ENCODE data around the gene CCL4L2. TPM values are rescaled to one million over a fixed set of nuclear protein-coding genes. Genes with fewer than 3 reads are reported as not detected.
"Not testable (repeated sequence)": the region's sequence is repeated elsewhere in the genome, so short reads cannot be mapped to it uniquely, and the experiment has no call there.

The CCL4L2 gene
- total RNA-seq, 1 experiment from 2014 or later = not detected

DNA sequence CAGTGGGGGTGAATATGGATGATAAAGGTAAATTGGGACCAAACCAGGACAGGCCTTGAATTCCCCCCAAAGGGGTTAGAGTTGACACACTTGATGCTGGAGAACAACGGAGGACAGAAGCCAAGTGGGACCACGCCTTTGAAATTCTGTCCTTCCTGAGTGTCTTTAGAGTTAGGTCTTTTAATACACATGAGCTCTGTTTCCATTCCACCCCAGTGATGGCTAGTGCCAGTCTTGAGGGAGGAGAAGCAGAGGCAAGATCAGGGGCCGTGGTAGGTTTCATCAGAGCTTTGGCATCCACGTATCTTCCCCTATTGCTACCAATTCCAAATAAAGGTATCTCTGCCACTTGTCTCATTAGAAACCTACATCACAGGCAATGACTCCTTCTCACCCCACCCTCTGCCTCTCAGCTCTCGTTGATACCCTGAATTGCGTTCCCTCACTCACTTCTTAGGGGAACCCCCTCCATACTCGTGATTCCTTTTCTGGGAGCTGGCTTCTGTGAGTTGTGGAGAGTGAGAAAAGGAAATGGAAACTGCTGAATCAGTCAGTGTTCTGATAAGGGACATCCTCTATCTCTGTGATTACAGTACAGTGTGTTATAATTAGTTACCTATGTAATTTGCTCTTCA is 11.9 kb upstream of the CCL4L2 start:
- no peak for TF ChIP-seq HMGA2 (CRISPR knock-in tag; IDR thresholded peaks at IDR 0.05)
- TF ChIP-seq, protein P1, sequence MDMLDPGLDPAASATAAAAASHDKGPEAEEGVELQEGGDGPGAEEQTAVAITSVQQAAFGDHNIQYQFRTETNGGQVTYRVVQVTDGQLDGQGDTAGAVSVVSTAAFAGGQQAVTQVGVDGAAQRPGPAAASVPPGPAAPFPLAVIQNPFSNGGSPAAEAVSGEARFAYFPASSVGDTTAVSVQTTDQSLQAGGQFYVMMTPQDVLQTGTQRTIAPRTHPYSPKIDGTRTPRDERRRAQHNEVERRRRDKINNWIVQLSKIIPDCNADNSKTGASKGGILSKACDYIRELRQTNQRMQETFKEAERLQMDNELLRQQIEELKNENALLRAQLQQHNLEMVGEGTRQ (CRISPR knock-in tag; IDR thresholded peaks at IDR 0.05) = no peak
- no peak for TF ChIP-seq NR3C1 (CRISPR knock-in tag; conservative IDR thresholded peaks at IDR 0.05; ENCODE audit: low read depth)
- TF ChIP-seq, protein P2, sequence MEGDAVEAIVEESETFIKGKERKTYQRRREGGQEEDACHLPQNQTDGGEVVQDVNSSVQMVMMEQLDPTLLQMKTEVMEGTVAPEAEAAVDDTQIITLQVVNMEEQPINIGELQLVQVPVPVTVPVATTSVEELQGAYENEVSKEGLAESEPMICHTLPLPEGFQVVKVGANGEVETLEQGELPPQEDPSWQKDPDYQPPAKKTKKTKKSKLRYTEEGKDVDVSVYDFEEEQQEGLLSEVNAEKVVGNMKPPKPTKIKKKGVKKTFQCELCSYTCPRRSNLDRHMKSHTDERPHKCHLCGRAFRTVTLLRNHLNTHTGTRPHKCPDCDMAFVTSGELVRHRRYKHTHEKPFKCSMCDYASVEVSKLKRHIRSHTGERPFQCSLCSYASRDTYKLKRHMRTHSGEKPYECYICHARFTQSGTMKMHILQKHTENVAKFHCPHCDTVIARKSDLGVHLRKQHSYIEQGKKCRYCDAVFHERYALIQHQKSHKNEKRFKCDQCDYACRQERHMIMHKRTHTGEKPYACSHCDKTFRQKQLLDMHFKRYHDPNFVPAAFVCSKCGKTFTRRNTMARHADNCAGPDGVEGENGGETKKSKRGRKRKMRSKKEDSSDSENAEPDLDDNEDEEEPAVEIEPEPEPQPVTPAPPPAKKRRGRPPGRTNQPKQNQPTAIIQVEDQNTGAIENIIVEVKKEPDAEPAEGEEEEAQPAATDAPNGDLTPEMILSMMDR (IDR thresholded peaks at IDR 0.05) = no peak
- TF ChIP-seq, protein P3, sequence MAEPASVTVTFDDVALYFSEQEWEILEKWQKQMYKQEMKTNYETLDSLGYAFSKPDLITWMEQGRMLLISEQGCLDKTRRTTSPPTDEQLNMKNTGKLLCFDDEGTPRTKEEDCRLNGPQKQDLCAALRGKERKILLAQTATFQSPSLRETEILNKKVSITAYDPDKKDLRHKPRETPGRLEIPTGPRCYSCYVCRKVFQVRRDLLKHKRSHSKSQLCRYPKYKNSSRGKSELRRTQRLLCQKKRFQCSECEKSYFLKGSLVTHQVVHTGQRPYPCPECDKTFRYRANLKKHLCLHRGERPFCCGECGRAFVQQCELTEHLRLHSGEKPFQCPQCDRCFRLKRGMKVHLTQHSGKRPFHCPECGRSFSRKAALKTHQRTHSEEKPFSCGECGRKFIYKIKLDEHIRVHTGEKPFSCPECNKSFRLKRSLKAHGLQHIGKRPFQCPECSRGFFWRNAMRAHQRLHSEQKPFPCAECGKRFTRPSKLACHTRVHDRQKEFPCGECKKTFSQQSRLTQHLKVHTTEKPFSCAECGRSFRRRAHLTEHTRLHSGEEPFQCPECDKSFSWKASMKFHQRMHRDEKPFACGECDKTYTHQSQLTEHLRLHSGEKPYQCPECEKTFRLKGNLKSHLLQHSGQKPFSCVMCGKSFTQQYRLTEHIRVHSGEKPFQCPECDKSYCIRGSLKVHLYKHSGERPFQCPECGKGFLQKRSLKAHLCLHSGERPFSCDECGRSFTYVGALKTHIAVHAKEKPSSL (CRISPR knock-in tag; conservative IDR thresholded peaks at IDR 0.05) = no peak
- TF ChIP-seq ESRRA (CRISPR knock-in tag; IDR thresholded peaks at IDR 0.05; ENCODE audit: borderline replicate concordance) = no peak
- TF ChIP-seq, protein P4, sequence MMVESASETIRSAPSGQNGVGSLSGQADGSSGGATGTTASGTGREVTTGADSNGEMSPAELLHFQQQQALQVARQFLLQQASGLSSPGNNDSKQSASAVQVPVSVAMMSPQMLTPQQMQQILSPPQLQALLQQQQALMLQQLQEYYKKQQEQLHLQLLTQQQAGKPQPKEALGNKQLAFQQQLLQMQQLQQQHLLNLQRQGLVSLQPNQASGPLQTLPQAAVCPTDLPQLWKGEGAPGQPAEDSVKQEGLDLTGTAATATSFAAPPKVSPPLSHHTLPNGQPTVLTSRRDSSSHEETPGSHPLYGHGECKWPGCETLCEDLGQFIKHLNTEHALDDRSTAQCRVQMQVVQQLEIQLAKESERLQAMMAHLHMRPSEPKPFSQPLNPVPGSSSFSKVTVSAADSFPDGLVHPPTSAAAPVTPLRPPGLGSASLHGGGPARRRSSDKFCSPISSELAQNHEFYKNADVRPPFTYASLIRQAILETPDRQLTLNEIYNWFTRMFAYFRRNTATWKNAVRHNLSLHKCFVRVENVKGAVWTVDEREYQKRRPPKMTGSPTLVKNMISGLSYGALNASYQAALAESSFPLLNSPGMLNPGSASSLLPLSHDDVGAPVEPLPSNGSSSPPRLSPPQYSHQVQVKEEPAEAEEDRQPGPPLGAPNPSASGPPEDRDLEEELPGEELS (CRISPR knock-in tag; IDR thresholded peaks at IDR 0.05) = no peak
- TF ChIP-seq NR2C2 (CRISPR knock-in tag; IDR thresholded peaks at IDR 0.05) = no peak
- TF ChIP-seq, protein P5, sequence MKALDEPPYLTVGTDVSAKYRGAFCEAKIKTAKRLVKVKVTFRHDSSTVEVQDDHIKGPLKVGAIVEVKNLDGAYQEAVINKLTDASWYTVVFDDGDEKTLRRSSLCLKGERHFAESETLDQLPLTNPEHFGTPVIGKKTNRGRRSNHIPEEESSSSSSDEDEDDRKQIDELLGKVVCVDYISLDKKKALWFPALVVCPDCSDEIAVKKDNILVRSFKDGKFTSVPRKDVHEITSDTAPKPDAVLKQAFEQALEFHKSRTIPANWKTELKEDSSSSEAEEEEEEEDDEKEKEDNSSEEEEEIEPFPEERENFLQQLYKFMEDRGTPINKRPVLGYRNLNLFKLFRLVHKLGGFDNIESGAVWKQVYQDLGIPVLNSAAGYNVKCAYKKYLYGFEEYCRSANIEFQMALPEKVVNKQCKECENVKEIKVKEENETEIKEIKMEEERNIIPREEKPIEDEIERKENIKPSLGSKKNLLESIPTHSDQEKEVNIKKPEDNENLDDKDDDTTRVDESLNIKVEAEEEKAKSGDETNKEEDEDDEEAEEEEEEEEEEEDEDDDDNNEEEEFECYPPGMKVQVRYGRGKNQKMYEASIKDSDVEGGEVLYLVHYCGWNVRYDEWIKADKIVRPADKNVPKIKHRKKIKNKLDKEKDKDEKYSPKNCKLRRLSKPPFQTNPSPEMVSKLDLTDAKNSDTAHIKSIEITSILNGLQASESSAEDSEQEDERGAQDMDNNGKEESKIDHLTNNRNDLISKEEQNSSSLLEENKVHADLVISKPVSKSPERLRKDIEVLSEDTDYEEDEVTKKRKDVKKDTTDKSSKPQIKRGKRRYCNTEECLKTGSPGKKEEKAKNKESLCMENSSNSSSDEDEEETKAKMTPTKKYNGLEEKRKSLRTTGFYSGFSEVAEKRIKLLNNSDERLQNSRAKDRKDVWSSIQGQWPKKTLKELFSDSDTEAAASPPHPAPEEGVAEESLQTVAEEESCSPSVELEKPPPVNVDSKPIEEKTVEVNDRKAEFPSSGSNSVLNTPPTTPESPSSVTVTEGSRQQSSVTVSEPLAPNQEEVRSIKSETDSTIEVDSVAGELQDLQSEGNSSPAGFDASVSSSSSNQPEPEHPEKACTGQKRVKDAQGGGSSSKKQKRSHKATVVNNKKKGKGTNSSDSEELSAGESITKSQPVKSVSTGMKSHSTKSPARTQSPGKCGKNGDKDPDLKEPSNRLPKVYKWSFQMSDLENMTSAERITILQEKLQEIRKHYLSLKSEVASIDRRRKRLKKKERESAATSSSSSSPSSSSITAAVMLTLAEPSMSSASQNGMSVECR (CRISPR knock-in tag; IDR thresholded peaks at IDR 0.05; ENCODE audit: borderline replicate concordance) = no peak
- TF ChIP-seq GTF2I (CRISPR knock-in tag; conservative IDR thresholded peaks at IDR 0.05) = no peak
- TF ChIP-seq KAT7 (CRISPR knock-in tag; IDR thresholded peaks at IDR 0.05; ENCODE audit: borderline replicate concordance) = no peak
- TF ChIP-seq FOXJ3 (CRISPR knock-in tag; IDR thresholded peaks at IDR 0.05; ENCODE audit: borderline replicate concordance) = no peak
- no peak for TF ChIP-seq ZBTB21 (CRISPR knock-in tag; IDR thresholded peaks at IDR 0.05; ENCODE audit: borderline replicate concordance)
- no peak for DNase-seq (ENCODE audit: low spot score)
- no peaks in the 10 kb centered on the region for H3K9me3 Mint-ChIP-seq
- no peaks in the 10 kb centered on the region for H3K36me3 Mint-ChIP-seq
- ATAC-seq = no peak
- no peak overlapping the region for H3K27ac Mint-ChIP-seq
- CTCF ChIA-PET = no interaction called here
- POLR2A ChIA-PET = interaction anchor here (1.6 kb wide), 1 partner anchor 16 kb away, joined by 3 read pairs; no protein-coding TSS in a partner anchor
- H3K4me3 Mint-ChIP-seq = no peak overlapping the region
- H3K4me1 Mint-ChIP-seq = peaks cover 17% of the 10 kb centered on the region
- no peaks in the 10 kb centered on the region for H3K27me3 Mint-ChIP-seq (ENCODE audit: low read depth)

DNA sequence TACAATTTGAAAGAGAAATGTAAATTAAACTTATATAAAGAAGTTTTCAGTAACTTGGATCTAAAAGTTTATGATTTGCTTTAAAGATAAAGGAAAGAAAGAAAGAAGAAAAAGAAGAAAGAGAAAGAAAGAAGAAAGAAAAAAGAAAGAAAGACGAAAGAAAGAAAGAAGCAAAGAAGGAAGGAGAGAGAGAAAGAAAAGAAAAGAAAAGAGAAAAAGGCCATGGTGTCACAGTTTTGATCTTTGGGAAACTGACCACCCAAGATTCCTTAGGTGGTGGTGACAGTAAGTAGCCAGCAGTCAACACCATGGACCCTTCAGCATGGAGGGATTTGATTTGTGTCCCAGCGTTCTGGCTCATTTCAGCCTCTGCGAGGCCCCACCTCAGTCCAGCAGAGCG is 9.8 kb upstream of the CCL4L2 start:
- H3K4me3 Mint-ChIP-seq; DNase-seq (ENCODE audit: low spot score); POLR2A ChIA-PET; H3K27ac Mint-ChIP-seq; ATAC-seq; H3K27me3 Mint-ChIP-seq (ENCODE audit: low read depth); H3K9me3 Mint-ChIP-seq; H3K36me3 Mint-ChIP-seq: not testable (repeated sequence)
- H3K4me1 Mint-ChIP-seq = peaks cover 11% of the 10 kb centered on the region
- CTCF ChIA-PET = interaction anchor here (0.7 kb wide), 1 partner anchor 19 kb away, joined by 3 read pairs; no protein-coding TSS in a partner anchor
